ENCODE measurements around the gene PTGIR.

The PTGIR gene

GRCh38 chr19:46613525-46613924, 11.4 kb downstream of the PTGIR start:
- Histone ChIP-seq H3K36me3 (ENCODE audit: control insufficient read depth in 2 of 2, insufficient read depth in 2 of 2, low read length in 2 of 2) (peaks cover 15 to 16% of the 10 kb centered on the region in 2 donors), H3K27ac (ENCODE audit: low read length) (no peak overlapping the region), H3K27me3 (ENCODE audit: control insufficient read depth in 1 of 2, insufficient read depth in 2 of 2, low read length in 2 of 2) (no peaks in the 10 kb centered on the region), H3K9me3 (ENCODE audit: control insufficient read depth in 2 of 2, low read length in 2 of 2) (no peaks in the 10 kb centered on the region), H3K4me1 (ENCODE audit: control insufficient read depth, insufficient read depth, low read length) (peaks cover 26% of the 10 kb centered on the region), H3K9ac (ENCODE audit: low read length in 2 of 2) (no peak overlapping the region), H3K4me3 (ENCODE audit: low read length in 2 of 2) (no peak overlapping the region)

GRCh38 chr19:46611776-46612175, 13.1 kb downstream of the PTGIR start:
- Histone ChIP-seq H3K27me3 (ENCODE audit: control insufficient read depth in 1 of 2, insufficient read depth in 2 of 2, low read length in 2 of 2) (no peaks in the 10 kb centered on the region), H3K4me1 (ENCODE audit: control insufficient read depth, insufficient read depth, low read length) (peaks cover 23% of the 10 kb centered on the region), H3K4me3 (ENCODE audit: low read length in 2 of 2) (no peak overlapping the region), H3K27ac (ENCODE audit: low read length) (no peak overlapping the region), H3K9ac (ENCODE audit: low read length in 2 of 2) (no peak overlapping the region), H3K36me3 (ENCODE audit: control insufficient read depth in 2 of 2, insufficient read depth in 2 of 2, low read length in 2 of 2) (peaks cover 27 to 34% of the 10 kb centered on the region in 2 donors), H3K9me3 (ENCODE audit: control insufficient read depth in 2 of 2, low read length in 2 of 2) (no peaks in the 10 kb centered on the region)

DNA sequence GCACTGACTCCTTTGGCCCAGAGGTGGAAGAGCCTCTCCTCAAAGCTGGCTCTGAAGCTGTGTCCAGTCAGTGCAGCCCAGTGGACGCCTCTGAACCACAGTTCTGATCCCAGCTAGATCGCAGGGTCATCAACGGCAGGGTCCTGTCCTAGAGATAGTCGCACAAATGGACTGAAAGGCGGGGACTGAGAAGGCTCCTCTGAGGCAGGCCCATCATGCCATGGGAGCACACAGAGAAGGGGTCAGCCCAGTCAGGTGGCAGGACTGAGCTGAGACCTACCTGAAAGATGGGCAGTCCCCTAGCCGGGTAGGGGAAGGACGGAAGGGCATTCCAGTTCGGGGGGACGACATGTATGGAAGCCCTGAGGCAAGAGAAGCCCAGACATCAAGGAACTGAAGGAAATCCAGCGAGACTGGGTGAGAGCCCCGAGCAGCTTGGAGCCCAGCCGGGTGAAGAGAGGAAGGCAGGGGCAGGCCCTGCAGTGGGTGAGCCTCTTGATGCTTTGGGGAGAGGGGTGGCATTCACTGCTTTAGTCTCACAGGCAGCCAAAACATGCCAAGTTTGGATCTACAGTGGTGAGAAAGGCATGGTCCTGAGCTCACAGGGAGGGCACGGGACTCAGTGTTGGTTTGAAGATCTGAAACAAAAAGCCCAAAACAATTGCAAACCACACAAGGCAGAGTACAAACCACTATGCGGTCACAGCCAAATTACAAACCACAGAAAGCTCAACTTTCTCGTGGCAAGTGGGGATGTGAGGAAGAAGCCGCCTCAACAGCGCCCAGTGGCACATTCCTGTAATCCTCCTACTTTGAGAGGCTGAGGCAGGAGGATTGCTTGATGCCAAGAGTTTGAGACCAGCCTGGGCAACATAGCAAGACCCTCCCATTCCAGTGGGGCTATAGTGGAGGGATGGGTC, 13.8 kb downstream of the PTGIR start:
- no peaks in the 10 kb centered on the region for H3K9me3 ChIP-seq (ENCODE audit: control insufficient read depth in 2 of 2, low read length in 2 of 2)
- peaks cover 28 to 40% of the 10 kb centered on the region in 2 donors for H3K36me3 ChIP-seq (ENCODE audit: control insufficient read depth in 2 of 2, insufficient read depth in 2 of 2, low read length in 2 of 2)
- H3K27ac ChIP-seq (ENCODE audit: low read length) = no peak overlapping the region
- H3K4me3 ChIP-seq (ENCODE audit: low read length in 2 of 2) = no peak overlapping the region
- peak overlapping the region in 1 of 2 donors; percentile 36 for H3K9ac ChIP-seq (ENCODE audit: low read length in 2 of 2)
- no peaks in the 10 kb centered on the region for H3K27me3 ChIP-seq (ENCODE audit: control insufficient read depth in 1 of 2, insufficient read depth in 2 of 2, low read length in 2 of 2)
- peaks cover 21% of the 10 kb centered on the region for H3K4me1 ChIP-seq (ENCODE audit: control insufficient read depth, insufficient read depth, low read length)

DNA sequence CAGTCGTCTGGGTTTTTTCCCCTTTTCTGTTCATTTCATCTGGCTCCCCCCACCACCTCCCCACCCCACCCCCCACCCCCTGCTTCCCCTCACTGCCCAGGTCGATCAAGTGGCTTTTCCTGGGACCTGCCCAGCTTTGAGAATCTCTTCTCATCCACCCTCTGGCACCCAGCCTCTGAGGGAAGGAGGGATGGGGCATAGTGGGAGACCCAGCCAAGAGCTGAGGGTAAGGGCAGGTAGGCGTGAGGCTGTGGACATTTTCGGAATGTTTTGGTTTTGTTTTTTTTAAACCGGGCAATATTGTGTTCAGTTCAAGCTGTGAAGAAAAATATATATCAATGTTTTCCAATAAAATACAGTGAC, 14.5 kb downstream of the PTGIR start:
- Histone ChIP-seq H3K4me1 (ENCODE audit: control insufficient read depth, insufficient read depth, low read length) (peaks cover 28% of the 10 kb centered on the region), H3K36me3 (ENCODE audit: control insufficient read depth in 2 of 2, insufficient read depth in 2 of 2, low read length in 2 of 2) (peaks cover 30 to 43% of the 10 kb centered on the region in 2 donors), H3K9ac (ENCODE audit: low read length in 2 of 2) (no peak overlapping the region), H3K4me3 (ENCODE audit: low read length in 2 of 2) (no peak overlapping the region), H3K9me3 (ENCODE audit: control insufficient read depth in 2 of 2, low read length in 2 of 2) (no peaks in the 10 kb centered on the region), H3K27me3 (ENCODE audit: control insufficient read depth in 1 of 2, insufficient read depth in 2 of 2, low read length in 2 of 2) (no peaks in the 10 kb centered on the region), H3K27ac (ENCODE audit: low read length) (no peak overlapping the region)

- H3K9ac ChIP-seq (ENCODE audit: low read length in 2 of 2) = no peak overlapping the region
- H3K36me3 ChIP-seq (ENCODE audit: control insufficient read depth in 2 of 2, insufficient read depth in 2 of 2, low read length in 2 of 2) = peaks cover 30 to 43% of the 10 kb centered on the region in 2 donors
- H3K27ac ChIP-seq (ENCODE audit: low read length) = no peak overlapping the region
- H3K4me1 ChIP-seq (ENCODE audit: control insufficient read depth, insufficient read depth, low read length) = peaks cover 35% of the 10 kb centered on the region
- H3K27me3 ChIP-seq (ENCODE audit: control insufficient read depth in 1 of 2, insufficient read depth in 2 of 2, low read length in 2 of 2) = no peaks in the 10 kb centered on the region
- no peak overlapping the region for H3K4me3 ChIP-seq (ENCODE audit: low read length in 2 of 2)
- H3K9me3 ChIP-seq (ENCODE audit: control insufficient read depth in 2 of 2, low read length in 2 of 2) = no peaks in the 10 kb centered on the region
Measured at GRCh38 chr19:46609511-46610412, 15.1 kb downstream of the PTGIR start.

- Histone ChIP-seq H3K9me3 (ENCODE audit: control insufficient read depth in 2 of 2, low read length in 2 of 2) (no peaks in the 10 kb centered on the region), H3K9ac (ENCODE audit: low read length in 2 of 2) (no peak overlapping the region), H3K36me3 (ENCODE audit: control insufficient read depth in 2 of 2, insufficient read depth in 2 of 2, low read length in 2 of 2) (peaks cover 30 to 43% of the 10 kb centered on the region in 2 donors), H3K27ac (ENCODE audit: low read length) (no peak overlapping the region), H3K27me3 (ENCODE audit: control insufficient read depth in 1 of 2, insufficient read depth in 2 of 2, low read length in 2 of 2) (no peaks in the 10 kb centered on the region), H3K4me3 (ENCODE audit: low read length in 2 of 2) (no peak overlapping the region), H3K4me1 (ENCODE audit: control insufficient read depth, insufficient read depth, low read length) (peaks cover 37% of the 10 kb centered on the region)
Measured at GRCh38 chr19:46608581-46609345, 16.1 kb downstream of the PTGIR start.

DNA sequence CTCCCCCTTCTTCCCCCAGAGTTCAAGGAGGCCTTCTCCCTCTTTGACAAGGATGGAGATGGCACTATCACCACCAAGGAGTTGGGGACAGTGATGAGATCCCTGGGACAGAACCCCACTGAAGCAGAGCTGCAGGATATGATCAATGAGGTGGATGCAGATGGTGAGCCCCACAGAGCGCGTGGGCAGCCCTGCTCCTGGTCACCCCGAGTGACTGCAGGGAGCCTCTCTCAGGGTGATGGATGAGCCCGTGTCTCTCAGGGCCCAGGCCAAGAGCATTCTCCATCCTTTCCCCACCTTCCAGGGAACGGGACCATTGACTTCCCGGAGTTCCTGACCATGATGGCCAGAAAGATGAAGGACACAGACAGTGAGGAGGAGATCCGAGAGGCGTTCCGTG, 16.7 kb downstream of the PTGIR start:
- no peak overlapping the region for H3K27ac ChIP-seq (ENCODE audit: low read length)
- peaks cover 43% of the 10 kb centered on the region for H3K4me1 ChIP-seq (ENCODE audit: control insufficient read depth, insufficient read depth, low read length)
- H3K9me3 ChIP-seq (ENCODE audit: control insufficient read depth in 2 of 2, low read length in 2 of 2) = no peaks in the 10 kb centered on the region
- no peak overlapping the region for H3K4me3 ChIP-seq (ENCODE audit: low read length in 2 of 2)
- H3K27me3 ChIP-seq (ENCODE audit: control insufficient read depth in 1 of 2, insufficient read depth in 2 of 2, low read length in 2 of 2) = no peaks in the 10 kb centered on the region
- no peak overlapping the region for H3K9ac ChIP-seq (ENCODE audit: low read length in 2 of 2)
- H3K36me3 ChIP-seq (ENCODE audit: control insufficient read depth in 2 of 2, insufficient read depth in 2 of 2, low read length in 2 of 2) = peaks cover 30 to 43% of the 10 kb centered on the region in 2 donors

GRCh38 chr19:46607448-46607841, 17.4 kb downstream of the PTGIR start:
- Histone ChIP-seq H3K27me3 (ENCODE audit: control insufficient read depth in 1 of 2, insufficient read depth in 2 of 2, low read length in 2 of 2) (no peaks in the 10 kb centered on the region), H3K9ac (ENCODE audit: low read length in 2 of 2) (no peak overlapping the region), H3K27ac (ENCODE audit: low read length) (no peak overlapping the region), H3K9me3 (ENCODE audit: control insufficient read depth in 2 of 2, low read length in 2 of 2) (no peaks in the 10 kb centered on the region), H3K4me1 (ENCODE audit: control insufficient read depth, insufficient read depth, low read length) (peaks cover 50% of the 10 kb centered on the region), H3K36me3 (ENCODE audit: control insufficient read depth in 2 of 2, insufficient read depth in 2 of 2, low read length in 2 of 2) (peaks cover 30 to 43% of the 10 kb centered on the region in 2 donors), H3K4me3 (ENCODE audit: low read length in 2 of 2) (no peak overlapping the region)

DNA sequence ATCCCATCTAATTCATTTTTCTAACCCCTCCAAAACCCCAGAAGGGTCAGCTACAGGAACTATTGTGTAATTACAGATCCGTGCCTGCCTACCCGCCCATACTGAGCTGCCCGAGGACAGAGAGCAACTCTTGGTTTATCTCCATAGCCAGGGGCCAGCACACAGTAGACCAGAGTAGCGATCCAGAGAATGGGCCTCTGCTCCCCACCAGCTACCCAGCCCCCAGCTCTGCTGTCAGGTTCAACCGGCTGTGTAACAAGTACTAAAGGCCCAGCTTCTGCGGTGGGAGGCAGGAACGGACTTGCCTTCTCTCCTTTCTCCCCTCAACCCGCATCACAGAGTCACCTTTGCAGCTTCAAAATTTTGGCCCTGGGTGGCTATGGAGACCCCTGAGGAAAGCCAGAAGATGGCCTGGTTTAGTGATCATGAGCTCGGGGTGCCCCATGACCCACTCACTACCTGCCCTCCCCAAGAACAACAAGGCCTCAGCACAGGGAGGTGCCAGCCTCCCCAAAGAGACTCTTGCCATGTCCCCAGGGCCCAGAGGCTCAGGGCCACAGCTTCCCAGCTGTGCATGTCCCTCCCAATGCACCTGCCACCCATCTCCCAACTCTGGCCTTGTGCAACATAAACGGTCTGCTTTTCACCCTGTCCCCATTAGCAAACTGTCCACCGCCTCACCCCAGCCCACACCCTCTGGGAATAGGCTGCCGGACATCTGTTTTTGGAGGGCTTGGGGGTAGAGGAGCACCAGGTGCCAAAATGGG, 18.0 kb downstream of the PTGIR start:
- no peaks in the 10 kb centered on the region for H3K9me3 ChIP-seq (ENCODE audit: control insufficient read depth in 2 of 2, low read length in 2 of 2)
- H3K27me3 ChIP-seq (ENCODE audit: control insufficient read depth in 1 of 2, insufficient read depth in 2 of 2, low read length in 2 of 2) = no peaks in the 10 kb centered on the region
- no peak overlapping the region for H3K4me3 ChIP-seq (ENCODE audit: low read length in 2 of 2)
- no peak overlapping the region for H3K9ac ChIP-seq (ENCODE audit: low read length in 2 of 2)
- peak overlapping the region; percentile 88 for H3K27ac ChIP-seq (ENCODE audit: low read length)
- H3K4me1 ChIP-seq (ENCODE audit: control insufficient read depth, insufficient read depth, low read length) = peaks cover 50% of the 10 kb centered on the region
- peaks cover 30 to 43% of the 10 kb centered on the region in 2 donors for H3K36me3 ChIP-seq (ENCODE audit: control insufficient read depth in 2 of 2, insufficient read depth in 2 of 2, low read length in 2 of 2)
